Type B pancreatic cell (in vitro differentiated cells): ENCODE results near the gene TMEM234. TPM values are rescaled to one million over a fixed set of nuclear protein-coding genes. Genes with fewer than 3 reads are reported as not detected.

Source experiments
- DNase-seq: peaks from one replicate; pipeline ENCODE4 v3.0.0; 2021; ENCODE audit warnings: mixed read lengths; ENCODE audit not compliant: unreplicated experiment; ENCODE audit errors: extremely low spot score
- H3K27ac Mint-ChIP-seq: 2 replicates; pipeline ENCODE4 v1.8.0; 2021; ENCODE audit warnings: mild to moderate bottlenecking, mixed read lengths
- H3K27me3 Mint-ChIP-seq: 2 replicates; pipeline ENCODE4 v1.8.0; 2021; ENCODE audit warnings: mixed read lengths
- H3K36me3 Mint-ChIP-seq: 2 replicates; pipeline ENCODE4 v1.8.0; 2021; ENCODE audit warnings: mixed read lengths
- H3K4me1 Mint-ChIP-seq: one replicate; pipeline ENCODE4 v1.8.0; 2021; ENCODE audit warnings: mixed read lengths; ENCODE audit not compliant: unreplicated experiment
- H3K4me3 Mint-ChIP-seq: 2 replicates; pipeline ENCODE4 v1.8.0; 2021; ENCODE audit warnings: mild to moderate bottlenecking, mixed read lengths
- H3K9me3 Mint-ChIP-seq: 2 replicates; pipeline ENCODE4 v1.8.0; 2021; ENCODE audit warnings: mixed read lengths
- CTCF ChIP-seq: fragments of 200-600 bp; sonication (generic); conservative IDR thresholded peaks from 2 replicates; pipeline ENCODE4 v1.5.0; 2021; ENCODE audit warnings: antibody characterized with exemption, mild to moderate bottlenecking
- total RNA-seq: library from RNA; stranded (reverse); gene quantifications from 2 replicates; pipeline ENCODE4 v1.2.1, GENCODE V29; 2021; ENCODE audit warnings: low replicate concordance

The TMEM234 gene
- total RNA-seq, 1 donor from 2014 or later, result 35.4 TPM

- Mint-ChIP-seq H3K27me3 (no peaks in the 10 kb centered on the region), H3K4me1 (peaks cover 3% of the 10 kb centered on the region), H3K27ac (no peak overlapping the region), H3K9me3 (no peaks in the 10 kb centered on the region), H3K4me3 (no peak overlapping the region), H3K36me3 (peaks cover 11% of the 10 kb centered on the region)
- no peak for TF ChIP-seq CTCF
- DNase-seq, result no peak
Measured at GRCh38 chr1:32232558-32233304, 10.6 kb upstream of the TMEM234 start.

- Mint-ChIP-seq H3K4me3 (no peak overlapping the region), H3K9me3 (no peaks in the 10 kb centered on the region), H3K27ac (no peak overlapping the region), H3K36me3 (peaks cover 13% of the 10 kb centered on the region), H3K4me1 (peaks cover 3% of the 10 kb centered on the region), H3K27me3 (no peaks in the 10 kb centered on the region)
- no peak for DNase-seq
- no peak for TF ChIP-seq CTCF
Measured at GRCh38 chr1:32231843-32232432, 9.8 kb upstream of the TMEM234 start.

- H3K9me3 Mint-ChIP-seq, result no peaks in the 10 kb centered on the region
- no peak for TF ChIP-seq CTCF
- peaks cover 22% of the 10 kb centered on the region for H3K36me3 Mint-ChIP-seq
- DNase-seq, result no peak
- H3K4me3 Mint-ChIP-seq, result no peak overlapping the region
- no peaks in the 10 kb centered on the region for H3K27me3 Mint-ChIP-seq
- H3K27ac Mint-ChIP-seq, result no peak overlapping the region
- no peaks in the 10 kb centered on the region for H3K4me1 Mint-ChIP-seq
Measured at GRCh38 chr1:32228771-32229170, 6.6 kb upstream of the TMEM234 start.

GRCh38 chr1:32224285-32224684 lies 2.1 kb upstream of the TMEM234 start:
- H3K36me3 Mint-ChIP-seq, result peaks cover 25% of the 10 kb centered on the region
- DNase-seq, result no peak
- TF ChIP-seq CTCF, result no peak
- H3K4me1 Mint-ChIP-seq, result peaks cover 18% of the 10 kb centered on the region
- H3K9me3 Mint-ChIP-seq, result no peaks in the 10 kb centered on the region
- peak overlapping the region; percentile 75 for H3K27ac Mint-ChIP-seq
- H3K4me3 Mint-ChIP-seq, result peak overlapping the region; percentile 74
- no peaks in the 10 kb centered on the region for H3K27me3 Mint-ChIP-seq

- no peak for TF ChIP-seq CTCF
- peaks cover 23% of the 10 kb centered on the region for H3K36me3 Mint-ChIP-seq
- peak overlapping the region; percentile 75 for H3K27ac Mint-ChIP-seq
- peaks cover 18% of the 10 kb centered on the region for H3K4me1 Mint-ChIP-seq
- no peaks in the 10 kb centered on the region for H3K9me3 Mint-ChIP-seq
- no peaks in the 10 kb centered on the region for H3K27me3 Mint-ChIP-seq
- no peak for DNase-seq
- H3K4me3 Mint-ChIP-seq, result peak overlapping the region; percentile 98
Measured at GRCh38 chr1:32223683-32224082, 1.5 kb upstream of the TMEM234 start.
